Stimulated activated CD4-positive, alpha-beta T cell treated with anti-CD3 and anti-CD28 coated beads, Interleukin-1b, Interleukin-23, amount 100 ng/mL, for 24 hours (primary cell): Measurements from ENCODE around the gene CDYL2.

Experiments used
- DNase-seq, 4 experiments: peaks; one replicate each; pipeline ENCODE4 v3.0.0-alpha.2; 2020; ENCODE audit warnings: low read depth in 4 of 4, low spot score in 1 of 4

The CDYL2 gene

GRCh38 chr16:80556481-80556880, 247.9 kb downstream of the CDYL2 start:
- DNase-seq, result no peak

DNA sequence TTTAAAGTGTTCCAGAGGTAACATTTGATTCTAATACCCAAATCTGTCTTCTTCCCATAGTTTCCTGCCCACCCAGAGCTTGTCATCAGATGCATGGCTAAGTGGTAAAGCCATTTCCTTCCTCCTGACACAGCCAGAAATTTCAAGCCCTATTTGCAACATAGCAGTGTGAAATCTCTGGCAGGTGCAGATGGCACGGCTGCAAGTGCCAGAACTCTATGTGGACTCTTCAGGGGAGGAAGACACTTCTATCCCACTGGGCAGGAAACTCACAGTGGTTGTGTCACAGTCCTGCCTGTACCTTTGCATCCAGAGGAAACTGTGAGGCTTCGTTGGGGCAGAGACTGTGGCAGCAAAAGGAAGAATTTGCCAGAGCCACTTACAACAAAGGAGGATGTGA, 250.4 kb downstream of the CDYL2 start:
- DNase-seq, result no peak

DNA sequence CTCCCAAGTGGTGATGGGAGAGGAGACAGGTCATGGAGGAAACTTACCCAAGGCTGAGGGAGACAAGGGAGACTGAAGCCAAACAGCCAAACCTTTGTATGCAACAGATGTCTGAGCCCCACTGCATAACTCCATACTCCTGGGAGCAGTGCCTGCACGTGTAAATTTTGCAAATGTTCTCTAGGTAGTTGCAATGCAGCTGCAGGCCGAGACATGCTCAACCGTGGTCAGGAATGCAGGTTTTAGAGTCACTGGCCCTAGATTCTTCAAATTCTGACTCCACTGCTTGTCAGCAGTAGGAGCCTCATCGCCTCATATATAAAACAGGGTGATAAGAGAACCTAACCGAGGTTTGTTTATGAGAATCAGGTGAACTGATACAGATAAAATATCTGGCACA, 252.1 kb downstream of the CDYL2 start:
- DNase-seq, result no peak
